GM19372 (cell line): Measurements from ENCODE around the gene PCGF2.

ENCODE experiments used
- ATAC-seq: cut with Tn5 transposase; IDR thresholded peaks from one replicate; pipeline ENCODE4 v1.9.1; 2021; ENCODE audit warnings: mild to moderate bottlenecking, low read depth, moderate library complexity; ENCODE audit not compliant: unreplicated experiment

Gene PCGF2

DNA sequence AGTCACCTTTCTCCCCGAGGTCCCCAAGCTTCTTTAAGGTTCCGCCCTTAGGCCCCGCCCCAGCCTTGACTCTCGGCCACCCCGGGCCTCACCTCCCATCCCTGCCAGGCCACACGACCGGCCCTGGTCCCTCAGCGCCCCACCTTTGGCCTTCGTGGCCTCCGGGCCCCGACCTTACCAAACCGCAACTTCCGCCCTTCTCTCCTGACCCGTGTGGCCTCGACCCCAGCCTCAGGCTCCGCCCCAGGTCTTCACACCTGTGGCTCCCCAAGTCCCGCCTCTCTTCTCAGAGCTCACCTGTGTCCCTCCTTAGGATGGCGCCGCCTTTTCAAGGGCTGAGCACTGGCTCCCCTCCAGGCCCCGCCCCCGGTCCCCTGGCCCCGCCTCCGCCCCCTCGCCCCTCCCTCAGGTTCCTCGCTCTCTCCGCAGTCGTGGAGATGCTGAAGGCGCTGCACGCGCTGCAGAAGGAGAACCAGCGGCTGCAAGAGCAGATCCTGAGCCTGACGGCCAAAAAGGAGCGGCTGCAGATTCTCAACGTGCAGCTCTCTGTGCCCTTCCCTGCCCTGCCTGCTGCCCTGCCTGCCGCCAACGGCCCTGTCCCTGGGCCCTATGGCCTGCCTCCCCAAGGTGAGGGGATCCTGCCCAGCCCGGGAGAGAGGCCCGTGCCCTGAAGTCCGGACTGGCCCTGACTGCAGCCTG, 28.0 kb downstream of the PCGF2 start:
- no peak for ATAC-seq

GRCh38 chr17:38719289-38719942, 28.7 kb downstream of the PCGF2 start:
- ATAC-seq, result no peak

DNA sequence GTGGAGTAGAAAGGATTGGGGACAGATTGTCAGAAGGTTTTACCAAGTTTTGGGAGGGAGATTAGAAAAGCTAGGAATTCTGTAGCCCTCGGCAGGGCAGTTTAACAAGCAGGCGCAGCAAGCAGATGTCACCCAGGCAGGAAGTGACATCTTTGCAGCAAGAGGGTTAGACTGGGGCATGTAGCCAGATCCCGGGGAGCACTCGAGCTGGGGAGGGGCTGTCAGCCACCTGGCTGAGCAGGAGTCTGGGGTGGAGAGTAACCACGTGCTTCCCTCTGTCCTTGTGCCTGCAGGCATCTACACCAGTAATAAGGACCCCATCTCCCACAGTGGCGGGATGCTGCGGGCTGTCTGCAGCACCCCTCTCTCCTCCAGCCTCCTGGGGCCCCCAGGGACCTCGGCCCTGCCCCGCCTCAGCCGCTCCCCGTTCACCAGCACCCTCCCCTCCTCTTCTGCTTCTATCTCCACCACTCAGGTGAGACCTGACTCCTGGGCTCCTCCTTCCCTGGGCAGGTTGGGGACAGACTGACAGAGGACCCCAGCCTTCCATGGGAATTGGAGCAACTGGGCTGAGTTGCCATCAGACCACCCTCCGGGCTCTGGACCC, 30.9 kb downstream of the PCGF2 start:
- no peak for ATAC-seq

DNA sequence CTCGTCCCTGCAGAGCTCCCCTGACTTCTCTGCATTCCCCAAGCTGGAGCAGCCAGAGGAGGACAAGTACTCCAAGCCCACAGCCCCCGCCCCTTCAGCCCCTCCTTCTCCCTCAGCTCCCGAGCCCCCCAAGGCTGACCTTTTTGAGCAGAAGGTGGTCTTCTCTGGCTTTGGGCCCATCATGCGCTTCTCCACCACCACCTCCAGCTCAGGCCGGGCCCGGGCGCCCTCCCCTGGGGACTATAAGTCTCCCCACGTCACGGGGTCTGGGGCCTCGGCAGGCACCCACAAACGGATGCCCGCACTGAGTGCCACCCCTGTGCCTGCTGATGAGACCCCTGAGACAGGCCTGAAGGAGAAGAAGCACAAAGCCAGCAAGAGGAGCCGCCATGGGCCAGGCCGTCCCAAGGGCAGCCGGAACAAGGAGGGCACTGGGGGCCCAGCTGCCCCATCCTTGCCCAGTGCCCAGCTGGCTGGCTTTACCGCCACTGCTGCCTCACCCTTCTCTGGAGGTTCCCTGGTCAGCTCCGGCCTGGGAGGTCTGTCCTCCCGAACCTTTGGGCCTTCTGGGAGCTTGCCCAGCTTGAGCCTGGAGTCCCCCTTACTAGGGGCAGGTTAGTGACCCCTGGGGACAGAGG, 31.6 kb downstream of the PCGF2 start:
- no peak for ATAC-seq

DNA sequence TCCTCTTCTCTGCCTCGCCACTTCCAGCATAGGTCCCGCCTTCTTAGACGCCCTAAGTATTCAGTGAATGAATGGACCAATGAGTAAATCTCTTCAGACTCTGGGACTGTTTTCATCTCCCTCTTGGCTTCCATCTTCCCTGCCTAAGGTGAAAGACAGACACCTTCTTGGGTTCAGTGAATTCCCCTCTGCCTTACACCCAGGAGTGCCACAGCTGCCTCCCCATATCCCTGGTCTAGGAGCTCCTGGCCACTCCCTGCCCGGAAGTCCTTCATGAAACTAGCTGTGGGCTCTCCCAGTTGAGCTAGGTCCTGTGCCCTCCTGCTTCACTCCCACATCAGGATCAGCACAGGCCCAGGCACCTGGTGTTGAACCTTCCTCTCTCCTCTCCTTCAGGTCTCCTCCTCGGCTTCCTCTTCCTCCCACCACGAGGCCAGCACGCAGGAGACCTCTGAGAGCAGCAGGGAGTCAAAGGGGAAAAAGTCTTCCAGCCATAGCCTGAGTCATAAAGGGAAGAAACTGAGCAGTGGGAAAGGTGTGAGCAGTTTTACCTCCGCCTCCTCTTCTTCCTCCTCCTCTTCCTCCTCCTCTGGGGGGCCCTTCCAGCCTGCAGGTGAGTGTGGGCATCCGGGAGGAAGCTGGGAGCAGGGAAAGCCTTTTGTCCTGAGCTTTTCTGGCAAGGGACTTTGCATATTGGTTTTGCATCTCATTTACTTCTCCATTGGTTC, 32.8 kb downstream of the PCGF2 start:
- no peak for ATAC-seq

- no peak for ATAC-seq
Measured at GRCh38 chr17:38713456-38714075, 34.6 kb downstream of the PCGF2 start.

DNA sequence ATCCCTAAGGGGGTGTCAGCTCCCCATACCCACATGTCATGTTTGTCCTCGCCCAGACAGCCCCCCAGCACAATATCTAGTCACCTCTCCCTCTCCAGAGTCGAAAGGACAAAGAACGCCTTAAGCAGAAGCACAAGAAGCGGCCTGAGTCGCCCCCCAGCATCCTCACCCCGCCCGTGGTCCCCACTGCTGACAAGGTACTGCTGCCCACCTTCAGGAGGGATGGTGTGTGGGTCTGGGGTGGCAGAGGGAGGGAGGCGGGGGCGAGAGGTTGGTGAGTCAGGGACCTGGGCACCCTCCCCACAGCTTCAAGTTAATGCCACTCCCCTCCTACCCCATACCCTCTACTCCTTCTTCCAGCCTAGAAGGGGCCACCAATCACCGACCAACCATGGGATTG, 35.5 kb downstream of the PCGF2 start:
- ATAC-seq, result no peak

DNA sequence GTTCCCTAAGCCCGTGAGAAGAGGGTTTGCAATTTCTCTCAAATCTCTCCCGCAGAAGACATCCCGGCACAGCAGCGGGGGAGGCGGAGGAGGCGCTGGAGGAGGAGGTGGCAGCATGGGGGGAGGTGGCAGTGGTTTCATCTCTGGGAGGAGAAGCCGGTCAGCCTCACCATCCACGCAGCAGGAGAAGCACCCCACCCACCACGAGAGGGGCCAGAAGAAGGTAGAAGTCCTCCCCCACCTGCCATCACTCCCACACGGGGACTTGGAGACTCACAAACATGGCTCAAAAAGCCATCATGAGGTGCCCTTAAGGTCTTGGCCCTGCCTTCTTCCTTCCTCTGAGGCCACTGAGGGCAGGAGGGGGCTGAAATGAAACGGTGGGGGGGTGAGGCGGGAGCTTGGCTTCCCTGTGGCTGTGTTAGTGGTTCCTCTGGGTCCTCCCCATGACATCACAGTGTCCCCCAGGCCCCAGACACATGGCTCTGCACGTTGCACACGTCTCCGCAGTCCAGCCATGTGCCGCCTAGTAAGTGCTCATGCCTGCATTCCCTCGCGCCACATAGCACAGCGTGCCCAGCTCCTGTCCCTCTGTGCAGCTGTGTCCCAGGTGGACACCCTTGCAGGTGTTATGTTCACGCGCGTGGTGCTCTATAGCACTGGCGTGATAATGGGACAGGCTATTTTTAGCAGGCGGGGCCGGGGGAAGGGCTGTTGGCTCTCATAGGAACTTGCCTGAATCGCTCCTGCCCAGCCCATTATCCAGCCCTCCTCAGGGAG, 36.2 kb downstream of the PCGF2 start:
- ATAC-seq, result no peak

DNA sequence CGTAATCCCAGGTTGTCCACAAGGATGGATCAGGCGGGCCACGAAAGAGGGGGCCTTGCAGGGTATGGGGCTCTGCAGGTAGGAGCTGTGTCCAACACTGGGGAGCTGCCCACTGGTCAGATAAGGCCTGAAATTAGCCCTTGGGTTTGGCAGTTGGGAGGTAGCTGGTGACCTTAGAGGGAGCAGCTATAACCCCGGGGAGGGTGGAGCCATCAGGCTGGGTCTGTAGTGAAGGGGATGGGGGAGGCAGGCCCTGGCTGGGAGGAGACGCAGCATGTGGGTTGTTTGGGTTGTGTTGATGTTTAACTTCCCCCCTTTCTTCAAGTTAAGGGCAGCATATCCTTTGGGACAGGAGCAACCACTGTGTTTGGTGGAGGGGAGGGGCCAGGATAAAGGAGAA, 37.2 kb downstream of the PCGF2 start:
- ATAC-seq, result no peak

GRCh38 chr17:38710604-38710962, 37.6 kb downstream of the PCGF2 start:
- no peak for ATAC-seq

- no peak for ATAC-seq
Measured at GRCh38 chr17:38709864-38710603, 38.1 kb downstream of the PCGF2 start.

DNA sequence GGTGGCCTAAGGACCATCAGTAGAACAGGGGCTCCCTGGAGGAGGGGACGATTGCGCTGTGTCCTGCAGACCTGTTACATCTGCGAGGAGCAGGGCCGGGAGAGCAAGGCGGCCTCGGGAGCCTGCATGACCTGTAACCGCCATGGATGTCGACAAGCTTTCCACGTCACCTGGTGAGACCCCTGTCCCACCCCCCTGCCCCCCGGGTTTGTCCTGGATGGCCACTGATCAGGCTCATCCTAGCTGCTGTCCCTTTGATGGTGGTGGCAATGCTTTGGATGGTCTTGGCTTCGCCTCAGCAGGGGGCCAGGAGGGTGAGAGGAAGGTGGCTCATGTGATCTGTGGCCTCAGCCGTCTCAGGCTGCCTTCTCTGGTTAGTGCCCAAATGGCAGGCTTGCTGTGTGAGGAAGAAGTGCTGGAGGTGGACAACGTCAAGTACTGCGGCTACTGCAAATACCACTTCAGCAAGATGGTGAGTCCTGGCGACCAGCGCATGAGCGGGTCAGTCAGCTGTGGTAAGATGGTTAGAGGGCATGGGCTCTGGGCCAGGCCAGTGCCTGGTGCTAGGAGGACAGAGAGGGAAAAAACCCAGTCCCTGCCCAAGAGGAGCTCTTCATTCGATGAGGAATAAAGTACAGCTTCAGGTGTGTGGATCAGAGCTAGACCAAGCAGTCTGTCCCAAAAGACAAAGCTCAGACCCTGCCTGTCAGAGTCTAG, 38.9 kb downstream of the PCGF2 start:
- ATAC-seq, result no peak

- ATAC-seq, result no peak
Measured at GRCh38 chr17:38707678-38708351, 40.3 kb downstream of the PCGF2 start.

DNA sequence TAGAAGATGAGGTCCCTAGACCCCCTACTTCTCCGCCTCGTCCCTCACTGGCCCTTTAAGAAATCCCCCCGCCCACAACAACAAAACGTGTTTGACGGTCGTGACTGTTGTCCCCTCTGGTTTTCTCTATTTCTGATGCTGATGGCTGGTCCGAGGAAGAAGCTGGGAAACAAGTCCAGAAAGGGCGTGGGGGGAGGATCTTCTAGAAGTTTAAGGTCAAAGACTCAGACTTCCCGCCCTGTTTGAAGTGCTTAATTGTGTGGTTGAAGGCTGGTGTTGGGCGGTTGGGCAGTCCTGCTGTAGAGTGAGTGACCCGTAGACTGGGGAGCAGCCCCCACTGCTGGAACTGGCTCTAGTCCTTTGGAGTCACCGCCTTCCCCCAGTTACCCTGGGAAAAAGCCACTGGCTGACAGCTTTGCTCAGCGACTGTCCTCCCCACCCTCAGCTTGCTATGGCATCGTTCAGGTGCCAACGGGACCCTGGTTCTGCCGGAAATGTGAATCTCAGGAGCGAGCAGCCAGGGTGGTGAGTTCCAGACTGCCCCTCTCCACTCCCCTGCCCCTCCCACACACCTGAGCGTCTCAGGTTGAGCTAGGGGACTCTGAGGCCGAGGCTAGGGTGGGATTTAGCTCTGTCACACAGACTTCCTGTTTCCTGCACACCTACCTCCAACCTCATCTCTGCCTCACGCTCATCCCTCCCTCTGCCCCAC, 41.5 kb downstream of the PCGF2 start:
- no peak for ATAC-seq

DNA sequence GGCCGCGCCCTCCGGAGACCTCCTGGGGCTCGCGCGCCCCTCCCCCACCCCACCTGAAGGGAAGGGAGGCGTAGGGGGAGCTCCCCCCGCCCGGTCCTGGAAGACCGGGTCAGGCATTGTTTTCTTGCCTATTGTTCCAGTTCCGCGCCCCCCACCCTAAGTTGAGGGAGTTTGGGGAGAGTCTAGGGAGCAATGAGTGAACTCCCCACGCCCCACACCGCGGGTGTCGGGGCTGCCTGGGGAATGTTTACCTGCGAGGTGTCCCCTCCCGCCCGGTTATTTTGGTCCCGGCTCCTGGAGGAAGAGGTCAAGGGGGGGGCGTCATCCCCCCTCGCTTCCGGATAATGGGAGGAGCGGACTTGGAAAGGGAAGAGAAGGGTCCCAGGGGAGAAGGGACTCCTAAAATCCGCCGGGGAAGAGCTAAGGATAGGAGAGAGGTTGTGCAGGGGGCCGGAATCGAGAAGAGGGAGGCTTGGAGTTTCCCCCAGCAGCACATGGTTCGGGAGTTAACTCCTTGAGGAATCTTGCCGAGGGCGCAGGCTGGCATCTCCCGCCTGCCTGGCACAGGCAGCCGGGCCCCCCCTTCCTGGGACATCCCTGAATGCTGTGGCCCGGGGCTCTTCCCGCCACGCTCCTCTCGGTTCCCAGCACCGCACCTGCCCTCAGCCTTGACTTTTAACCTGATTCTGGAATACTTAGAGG, 42.2 kb downstream of the PCGF2 start:
- ATAC-seq, result no peak

- ATAC-seq, result no peak
Measured at GRCh38 chr17:38705523-38705802, 42.7 kb downstream of the PCGF2 start.
